Effector CD4-positive, alpha-beta T cell (primary cell): ENCODE data around the gene RFX3.

Source experiments
- DNase-seq: peaks from one replicate; pipeline ENCODE4 v3.0.0-alpha.2; 2020

RFX3 gene

DNA sequence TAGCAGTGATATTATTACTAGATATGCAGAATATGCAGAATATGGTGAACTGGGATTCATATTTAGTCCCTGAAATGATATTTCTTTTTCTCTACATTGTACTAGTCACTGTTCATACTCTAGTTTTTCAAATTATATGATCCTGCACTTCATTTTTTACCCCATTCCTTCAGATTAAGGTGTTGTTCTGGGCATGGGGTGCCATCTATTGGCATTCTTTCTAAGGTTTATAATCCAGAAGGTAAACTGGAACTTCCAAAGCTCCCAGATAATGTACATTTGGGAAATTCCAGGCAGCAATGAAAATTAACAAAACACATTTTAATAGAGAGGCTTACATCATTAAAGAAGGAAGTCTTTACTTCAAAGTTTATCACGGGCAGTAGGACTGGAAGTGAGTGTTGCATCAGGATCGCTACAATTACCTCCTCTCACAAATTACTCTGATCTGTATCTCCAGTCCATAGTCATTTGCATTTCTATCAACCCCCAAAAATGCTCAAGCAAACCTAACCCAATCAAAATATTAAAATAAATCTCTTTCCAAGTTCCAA, 12.5 kb downstream of the RFX3 start:
- DNase-seq = no peak

DNA sequence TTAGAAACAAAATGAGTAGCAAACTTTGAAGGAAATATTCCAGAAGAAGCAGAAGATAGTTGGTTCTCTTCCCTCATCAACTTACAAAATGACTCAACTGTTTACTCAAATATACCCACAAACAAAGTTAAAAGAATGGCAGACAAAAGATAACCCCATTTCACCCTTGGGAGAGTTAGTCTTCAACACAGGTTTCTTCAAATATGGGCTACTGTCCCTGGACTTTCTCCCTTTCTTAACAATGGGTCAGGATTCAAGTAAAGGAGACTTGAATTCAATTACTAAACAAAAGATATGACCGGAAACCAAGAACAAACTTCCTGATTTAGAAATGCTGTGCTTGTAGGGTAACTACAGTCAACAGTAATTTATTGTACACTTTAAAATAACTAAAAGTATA, 14.2 kb downstream of the RFX3 start:
- DNase-seq = no peak

DNA sequence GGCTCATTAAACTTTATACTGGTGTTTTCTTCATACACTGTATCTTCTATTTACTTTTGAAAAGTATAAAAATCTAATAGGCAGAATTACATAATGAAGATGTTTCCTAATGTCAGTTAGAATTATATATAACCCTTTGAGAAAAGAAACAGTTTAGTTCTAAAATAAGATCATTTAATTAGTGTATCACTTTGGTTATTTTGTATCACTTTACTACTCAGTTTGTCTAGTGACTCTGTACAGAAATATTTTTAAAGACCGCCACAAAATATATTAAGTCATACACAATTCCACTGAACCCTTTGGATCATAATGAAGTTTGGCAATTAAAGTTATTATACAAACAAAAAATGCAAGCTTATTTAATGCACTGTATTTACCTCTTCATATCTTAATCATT, 15.0 kb downstream of the RFX3 start:
- no peak for DNase-seq

DNA sequence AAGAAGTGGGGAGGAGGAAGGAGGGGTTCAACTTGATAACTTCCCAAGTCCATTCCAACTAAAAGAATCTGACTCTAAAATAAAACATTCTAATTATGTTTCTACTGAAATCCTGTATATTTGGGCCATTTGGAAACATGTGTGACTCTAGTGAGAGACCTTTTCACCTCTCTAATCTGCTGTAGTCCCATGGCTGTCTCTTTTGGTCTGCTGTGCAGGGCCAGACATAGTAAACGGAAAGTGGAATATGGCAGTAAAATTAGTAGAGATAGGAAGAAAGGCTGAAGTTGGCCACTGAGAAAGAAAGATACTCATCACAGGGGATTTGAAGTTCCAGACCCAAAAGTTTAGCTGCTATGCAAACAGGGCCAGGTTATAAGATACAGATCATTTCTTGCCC, 15.9 kb downstream of the RFX3 start:
- DNase-seq = no peak

DNA sequence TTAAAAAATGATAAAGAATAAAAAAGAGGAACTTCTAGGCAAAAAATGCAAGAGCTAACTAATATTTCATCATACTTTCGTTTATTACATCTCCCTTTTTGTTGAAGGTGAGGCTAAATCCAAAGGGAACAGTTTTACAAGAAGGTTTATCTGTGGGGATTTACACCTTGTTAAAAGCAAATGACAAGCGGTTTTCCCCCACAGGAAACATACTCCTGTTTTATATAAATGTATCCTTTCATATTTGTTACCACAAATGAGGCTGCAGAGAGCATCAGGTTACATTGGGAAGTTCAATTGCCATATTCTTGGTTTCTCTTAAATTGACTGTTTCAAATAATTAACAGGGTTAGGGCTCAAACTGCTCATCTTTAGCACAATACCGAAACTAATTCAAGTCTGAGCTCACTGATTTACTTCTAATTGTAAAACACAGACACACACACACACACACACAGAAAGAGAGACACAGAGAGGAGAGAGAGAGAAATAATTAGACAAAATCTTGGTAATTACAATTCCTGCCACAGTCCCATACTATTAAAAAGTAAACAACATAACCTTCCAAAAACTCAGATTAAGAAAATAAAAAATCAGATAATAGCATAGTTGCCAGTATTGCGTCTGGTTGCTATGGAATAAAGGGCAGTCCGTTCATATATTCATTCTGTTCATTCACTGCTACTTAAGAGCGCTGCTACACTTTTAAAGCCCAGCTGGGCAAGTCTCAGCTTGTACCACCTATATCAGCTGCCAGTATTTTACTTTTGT, 17.1 kb downstream of the RFX3 start:
- DNase-seq = no peak

DNA sequence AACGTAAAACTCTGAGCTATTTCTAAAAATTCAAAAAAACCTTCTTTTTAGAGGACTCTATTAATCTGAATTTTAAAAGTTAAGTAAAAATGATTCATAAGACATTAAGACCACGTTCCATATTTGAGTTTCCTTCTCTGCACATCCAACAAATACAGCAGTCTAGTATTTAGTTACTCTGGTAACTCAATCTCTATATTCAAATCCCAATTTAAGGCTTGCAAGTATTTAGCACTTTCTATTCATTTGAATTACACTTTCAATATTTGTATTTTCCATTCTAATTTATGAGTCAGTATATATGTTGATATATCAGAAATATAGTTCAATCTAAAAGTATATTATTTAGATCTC, 17.7 kb downstream of the RFX3 start:
- no peak for DNase-seq

DNA sequence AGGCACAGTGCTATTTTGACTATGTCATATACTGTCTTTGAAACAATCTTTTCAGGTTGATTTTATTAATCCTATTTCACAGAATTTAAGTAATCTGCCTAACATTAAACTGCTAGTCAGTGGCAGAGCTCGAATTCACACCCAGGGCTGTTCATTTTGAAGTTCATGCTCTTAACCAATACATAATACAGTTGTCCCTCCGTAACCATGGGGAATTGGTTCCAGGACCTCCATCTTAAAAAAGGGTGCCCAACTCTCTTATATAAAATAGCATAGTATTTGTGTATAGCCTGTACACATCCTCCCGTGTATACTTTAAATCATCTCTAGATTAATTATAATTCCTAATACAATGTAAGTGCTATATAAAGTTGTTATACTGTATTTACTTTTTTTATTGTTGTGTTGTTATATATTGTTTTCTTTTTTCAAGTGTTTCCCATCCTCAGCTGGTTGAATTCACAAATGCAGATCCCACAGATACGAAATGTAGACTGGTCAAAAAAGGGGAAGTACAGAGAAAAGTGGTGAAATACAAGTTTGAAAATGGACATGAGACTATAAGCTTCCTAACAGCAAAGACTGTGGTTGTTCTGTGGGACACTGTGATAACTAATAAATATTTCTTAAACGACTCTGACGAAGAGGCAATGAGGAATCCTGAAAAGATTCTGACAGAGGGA, 18.3 kb downstream of the RFX3 start:
- no peak for DNase-seq

DNA sequence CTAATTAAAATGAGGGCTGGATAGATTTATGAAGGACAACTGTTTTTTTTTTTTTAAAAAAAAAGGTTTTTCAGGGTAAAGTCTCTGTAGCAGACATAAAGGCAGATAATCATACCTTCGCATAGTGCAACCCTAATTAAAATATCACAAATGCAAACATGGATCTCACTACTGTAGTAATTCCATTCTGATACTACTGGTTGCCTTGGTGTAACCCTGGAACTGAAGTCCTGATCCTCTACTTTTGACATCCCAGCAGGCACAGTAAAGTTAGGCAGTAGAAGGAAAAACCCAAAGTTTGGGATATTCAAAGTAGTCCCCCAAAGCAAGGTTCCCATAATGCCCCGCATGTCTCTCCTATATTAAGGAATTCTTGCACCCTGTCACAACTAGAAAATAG, 19.6 kb downstream of the RFX3 start:
- DNase-seq = no peak

DNA sequence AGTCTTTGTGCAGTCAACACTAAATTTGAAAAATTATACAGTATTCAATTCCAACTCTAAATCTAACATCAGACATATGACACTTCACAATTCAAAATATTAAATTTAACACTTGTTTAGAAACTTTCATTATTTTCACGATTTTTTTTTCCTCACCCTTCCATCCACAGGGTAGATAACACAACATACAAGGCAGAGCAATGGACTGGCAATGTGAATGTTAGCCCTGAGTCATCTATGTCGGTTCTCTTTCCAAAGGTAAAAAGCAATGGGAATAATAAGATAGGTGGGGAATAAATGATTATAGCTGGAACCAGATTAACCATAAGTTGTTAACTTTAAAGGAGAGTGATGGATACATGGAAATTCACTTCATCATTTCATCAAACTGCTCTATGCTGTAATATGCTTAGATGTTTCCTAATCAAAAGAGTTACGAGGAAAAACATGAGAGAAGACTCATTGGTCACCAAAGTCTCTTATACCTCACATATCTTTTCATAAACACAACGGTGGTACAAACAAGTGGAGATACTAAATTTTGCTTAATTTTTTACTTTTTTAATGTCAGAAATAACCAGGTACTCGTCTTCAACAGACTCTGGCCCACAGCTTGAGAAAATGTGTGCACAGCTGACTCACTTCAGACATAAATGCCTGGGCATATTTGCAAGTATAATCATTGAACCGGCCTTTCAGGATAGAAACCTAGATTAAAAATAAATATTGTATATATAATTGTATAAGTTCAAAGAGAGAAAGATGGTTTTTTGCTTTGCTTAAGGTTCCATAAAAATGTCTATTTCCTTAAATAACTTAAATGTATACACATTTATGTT, 23.0 kb downstream of the RFX3 start:
- no peak for DNase-seq

DNA sequence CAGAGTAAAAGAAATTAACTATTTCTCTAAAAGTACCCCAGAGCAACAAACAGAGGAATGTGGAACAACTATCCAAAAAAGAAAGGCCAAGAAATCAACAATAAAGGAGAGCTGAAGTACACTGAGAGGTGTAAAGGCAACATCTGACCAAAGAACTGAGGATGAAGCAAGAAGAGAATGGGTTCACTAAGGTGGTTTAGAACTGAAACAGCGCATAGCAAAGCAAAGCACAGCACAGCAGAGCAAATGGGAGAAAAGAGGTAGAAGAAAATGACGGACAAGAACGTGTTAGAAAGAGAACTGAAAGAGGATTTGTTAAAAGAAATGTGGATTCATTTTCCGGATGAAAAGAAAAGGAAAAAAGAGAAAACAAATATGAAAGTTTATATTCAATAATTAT, 25.8 kb downstream of the RFX3 start:
- no peak for DNase-seq

DNA sequence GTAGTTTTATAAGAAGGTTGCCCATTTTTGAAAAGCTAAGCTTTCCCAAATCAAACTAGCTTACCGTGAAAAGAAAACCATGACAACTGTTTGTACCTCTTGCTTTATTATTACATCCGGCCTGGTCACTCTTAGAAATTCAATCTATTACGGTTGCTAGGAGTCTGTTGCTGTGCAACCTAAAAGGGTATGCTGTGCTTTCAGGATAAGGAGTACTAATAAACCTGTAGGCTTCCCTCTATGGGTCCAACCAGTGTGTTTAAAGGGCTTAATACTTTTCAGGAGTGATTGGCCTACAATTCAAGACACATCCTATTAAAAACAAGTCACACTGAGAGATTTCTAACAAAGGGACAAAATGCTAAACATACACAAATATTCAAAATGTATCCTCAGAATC, 27.1 kb downstream of the RFX3 start:
- DNase-seq = no peak

DNA sequence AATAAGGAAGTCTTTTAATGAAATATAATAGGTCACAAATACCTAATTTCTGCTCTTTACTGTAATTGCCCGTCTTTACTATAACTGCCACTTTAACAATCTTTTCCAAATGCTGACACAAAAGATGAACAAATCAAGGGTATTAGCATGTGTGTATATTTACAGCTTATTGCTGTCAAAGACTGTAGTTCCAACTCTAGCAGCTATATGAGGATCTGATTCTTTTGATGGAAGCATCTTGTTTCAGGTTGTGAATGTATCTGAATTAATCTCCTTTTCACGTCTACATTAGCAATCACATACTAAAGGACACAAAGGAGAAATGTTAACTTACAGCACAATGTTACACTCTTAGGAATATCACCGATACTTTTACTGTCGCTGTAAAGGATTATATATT, 27.9 kb downstream of the RFX3 start:
- no peak for DNase-seq

DNA sequence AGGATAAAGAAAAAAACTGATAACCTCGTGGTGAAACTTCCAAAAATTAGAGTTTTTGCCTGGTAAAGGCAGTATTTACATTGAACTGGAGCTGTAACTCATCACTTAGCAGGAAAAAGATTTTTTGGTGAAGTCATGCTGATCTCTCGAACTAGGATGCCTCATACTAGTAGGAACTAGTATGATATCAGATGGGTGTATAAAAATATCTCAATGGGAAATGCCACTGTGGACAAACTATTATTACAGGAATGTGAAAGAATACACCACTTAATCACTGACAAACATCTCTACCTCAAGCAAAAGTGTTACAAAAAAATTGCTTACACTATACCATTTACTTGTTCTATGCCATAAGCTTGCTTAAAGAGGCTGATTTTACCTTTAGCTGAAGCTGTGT, 28.4 kb downstream of the RFX3 start:
- no peak for DNase-seq

DNA sequence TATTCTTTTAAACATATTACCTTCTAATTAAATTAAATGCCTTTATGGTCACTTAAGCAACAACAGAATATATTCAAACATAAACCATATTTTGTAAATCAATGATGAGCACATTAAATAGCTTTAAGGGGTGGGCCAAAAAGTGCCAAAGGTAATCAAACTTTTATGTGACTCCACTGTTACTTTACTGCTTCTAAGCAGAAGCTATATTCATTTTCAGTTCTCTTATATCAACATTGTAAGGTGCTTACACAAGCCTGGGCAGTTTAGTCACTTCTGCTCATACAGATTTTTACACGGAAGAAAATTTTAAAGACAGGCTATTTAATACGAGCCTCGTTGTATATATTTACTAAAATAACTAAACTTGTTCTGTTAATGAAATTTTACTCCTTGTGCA, 29.9 kb downstream of the RFX3 start:
- no peak for DNase-seq

DNA sequence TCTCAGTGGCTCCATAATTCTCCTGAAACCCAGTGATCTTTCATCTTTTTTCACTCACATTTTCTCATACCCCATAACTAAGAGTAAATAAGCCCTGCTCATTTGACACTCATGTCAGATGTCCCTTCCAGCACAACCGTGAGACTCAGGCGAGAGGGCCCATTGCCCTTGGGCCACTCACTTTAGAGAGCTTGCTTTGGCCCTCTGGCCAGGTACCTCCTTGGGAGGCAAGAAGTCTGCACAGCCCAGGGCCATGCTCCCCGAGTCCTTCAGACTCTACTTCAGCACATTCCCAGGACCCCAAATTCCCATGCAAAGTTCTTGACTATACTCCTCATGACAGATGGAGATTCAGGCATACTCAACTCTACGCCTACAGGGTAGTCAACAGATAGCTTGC, 33.6 kb downstream of the RFX3 start:
- no peak for DNase-seq

DNA sequence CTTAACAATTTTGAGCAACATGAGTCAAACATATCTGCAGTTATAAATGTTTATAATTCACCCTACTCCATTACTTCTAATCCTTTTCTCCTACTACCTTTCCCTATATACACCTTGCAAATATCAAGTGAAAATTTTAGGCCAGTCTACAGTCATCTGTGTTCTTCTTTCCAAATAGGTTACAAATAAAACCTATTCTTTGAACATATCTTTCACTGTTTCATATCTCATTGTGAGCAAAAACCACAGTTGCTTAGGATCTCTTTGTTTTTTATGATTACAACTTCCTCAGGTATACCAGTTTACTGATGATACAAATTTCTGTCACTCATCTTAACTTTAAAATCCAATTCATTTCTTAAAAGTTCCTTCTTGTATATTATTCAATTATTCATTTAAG, 34.4 kb downstream of the RFX3 start:
- no peak for DNase-seq

DNA sequence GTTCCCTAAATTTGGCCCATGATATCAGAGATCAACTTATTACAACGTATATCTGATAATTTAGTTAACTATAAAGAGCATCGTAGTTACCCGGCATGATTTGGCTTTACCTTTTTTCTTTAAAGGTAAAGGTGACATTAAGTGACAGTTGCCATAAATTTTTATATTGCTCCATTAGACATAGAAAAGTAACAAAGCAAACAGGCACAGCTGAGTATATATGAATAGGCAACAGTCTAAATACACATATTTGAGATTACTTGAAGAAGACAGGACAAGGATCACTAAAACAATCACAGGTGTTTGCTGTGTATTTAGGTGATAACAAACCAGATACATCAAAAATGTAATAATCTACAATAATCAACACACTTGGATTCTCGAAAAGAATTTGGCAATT, 34.8 kb downstream of the RFX3 start:
- DNase-seq = no peak

DNA sequence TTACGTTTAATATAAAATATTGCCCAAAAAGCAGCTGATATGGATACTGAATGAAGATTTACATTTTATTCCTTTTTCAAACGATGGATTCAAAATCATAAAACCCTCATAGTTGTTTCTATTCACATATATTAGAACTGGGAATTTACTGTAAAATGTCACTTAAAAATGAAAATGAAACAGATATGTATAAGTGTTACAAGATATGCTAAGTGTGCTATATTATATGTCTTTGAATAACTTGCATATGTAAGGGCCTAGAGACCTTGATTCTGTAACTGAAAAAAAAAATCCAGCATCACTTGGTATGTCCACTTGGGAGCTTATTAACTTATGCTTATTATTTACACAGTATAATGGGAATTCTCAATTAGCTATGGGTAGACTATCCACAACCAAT, 43.2 kb downstream of the RFX3 start:
- no peak for DNase-seq

DNA sequence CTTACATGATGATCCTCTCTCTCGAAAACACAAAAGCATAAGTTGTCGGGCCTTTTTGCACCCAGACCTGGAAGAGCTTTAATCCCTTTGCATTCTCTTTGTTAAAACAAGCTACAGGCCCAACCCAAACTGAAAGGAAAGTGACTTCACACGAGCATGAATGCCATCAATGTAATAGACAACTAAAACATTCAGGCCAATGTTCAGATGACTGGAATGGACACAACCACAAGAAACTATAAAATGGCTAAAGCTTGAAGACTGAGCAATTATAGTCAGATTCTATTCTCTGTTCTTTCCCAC, 45.5 kb downstream of the RFX3 start:
- no peak for DNase-seq

DNA sequence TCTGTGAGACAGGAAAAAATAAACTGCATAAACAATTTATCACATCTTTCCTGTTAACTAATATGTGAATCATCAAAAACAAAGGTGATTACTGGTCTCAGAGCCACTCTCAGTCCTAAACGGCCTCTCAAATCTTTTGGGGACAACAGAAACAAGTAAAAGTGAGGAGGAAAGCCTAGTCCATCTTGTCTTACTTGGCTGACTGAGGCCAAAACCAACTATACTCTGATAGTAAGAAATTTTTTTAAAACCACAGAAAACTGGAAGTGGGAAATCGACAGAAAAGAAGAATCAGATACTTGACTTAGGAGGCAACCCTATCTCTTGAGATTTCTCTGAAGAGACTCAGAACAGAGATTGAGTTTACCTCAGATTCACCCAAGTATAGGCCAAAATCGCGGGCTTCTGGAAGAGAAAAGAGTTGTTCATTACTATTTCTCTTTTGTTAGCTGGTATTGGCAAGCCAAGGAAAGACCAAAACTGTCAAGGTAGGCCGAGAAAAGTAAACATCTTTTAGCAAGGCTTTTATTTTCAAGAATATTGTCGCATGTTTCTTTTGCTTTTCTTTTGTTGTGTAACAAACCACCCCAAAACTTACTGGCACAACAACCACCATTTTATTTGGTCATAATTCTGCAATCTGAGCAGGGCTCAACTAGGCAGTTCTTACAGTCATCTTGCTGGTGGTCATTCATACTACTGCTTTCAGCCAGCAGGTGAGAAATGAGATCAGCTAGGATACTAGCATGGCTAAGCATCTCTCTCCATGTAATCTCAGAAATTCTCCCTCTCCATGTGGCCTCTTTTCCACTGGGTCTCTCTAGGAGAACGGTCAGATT, 46.1 kb downstream of the RFX3 start:
- DNase-seq = no peak

DNA sequence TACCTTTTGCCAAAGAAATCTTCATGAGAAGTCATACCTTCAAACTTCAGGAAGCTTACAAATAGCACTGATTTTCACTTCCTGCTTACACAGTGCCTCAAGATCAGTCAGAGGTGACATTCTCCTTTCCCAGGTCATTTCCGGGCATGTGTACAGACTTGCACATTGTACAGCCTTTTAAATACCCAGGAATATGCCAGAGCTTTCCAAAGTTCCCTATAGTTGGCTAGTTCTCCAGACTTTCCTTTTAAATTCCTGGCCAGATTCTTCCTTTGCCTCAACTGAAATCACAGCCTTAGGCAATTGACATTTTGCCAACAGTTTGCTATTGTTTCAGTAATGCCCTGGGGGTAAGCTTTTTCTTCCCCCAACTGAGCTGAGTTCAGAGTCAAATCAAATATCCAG, 47.2 kb downstream of the RFX3 start:
- no peak for DNase-seq

DNA sequence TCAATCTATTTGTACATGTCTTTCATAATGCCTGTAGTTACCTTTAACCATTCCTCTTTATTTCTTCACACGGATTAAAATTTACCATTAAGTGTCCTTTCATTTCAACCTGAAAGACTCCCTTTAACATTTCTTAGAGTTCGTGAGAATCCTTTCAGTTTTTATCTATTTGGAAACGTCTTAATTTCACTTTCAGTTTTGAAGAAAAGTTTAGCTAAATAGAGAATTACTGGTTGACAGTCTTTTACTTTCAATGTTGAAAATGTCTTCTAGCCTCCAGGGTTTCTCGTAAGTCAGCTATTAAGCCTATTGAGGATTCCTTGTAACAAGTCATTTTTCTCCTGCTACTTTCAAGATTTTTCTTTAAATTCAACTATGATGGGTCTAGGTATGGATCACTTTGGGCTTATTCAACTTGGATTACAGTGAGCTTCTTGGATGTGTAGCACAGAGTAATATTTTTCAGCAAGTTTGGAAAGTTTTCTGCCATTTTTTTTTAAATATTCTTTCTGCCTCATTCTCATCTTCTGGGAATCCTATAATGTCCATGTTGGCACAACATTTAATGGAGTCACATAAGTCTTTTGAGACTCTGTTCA, 48.5 kb downstream of the RFX3 start:
- DNase-seq = no peak
